GM19025 (cell line): Measurements from ENCODE around the gene DSCAML1.
"Not testable (repeated sequence)": the region's sequence is repeated elsewhere in the genome, so short reads cannot be mapped to it uniquely, and the experiment has no call there.

Source experiments
- ATAC-seq: cut with Tn5 transposase; IDR thresholded peaks from one replicate; pipeline ENCODE4 v1.9.1; 2021; ENCODE audit warnings: mild to moderate bottlenecking, low read depth, moderate library complexity; ENCODE audit not compliant: unreplicated experiment

Gene DSCAML1

DNA sequence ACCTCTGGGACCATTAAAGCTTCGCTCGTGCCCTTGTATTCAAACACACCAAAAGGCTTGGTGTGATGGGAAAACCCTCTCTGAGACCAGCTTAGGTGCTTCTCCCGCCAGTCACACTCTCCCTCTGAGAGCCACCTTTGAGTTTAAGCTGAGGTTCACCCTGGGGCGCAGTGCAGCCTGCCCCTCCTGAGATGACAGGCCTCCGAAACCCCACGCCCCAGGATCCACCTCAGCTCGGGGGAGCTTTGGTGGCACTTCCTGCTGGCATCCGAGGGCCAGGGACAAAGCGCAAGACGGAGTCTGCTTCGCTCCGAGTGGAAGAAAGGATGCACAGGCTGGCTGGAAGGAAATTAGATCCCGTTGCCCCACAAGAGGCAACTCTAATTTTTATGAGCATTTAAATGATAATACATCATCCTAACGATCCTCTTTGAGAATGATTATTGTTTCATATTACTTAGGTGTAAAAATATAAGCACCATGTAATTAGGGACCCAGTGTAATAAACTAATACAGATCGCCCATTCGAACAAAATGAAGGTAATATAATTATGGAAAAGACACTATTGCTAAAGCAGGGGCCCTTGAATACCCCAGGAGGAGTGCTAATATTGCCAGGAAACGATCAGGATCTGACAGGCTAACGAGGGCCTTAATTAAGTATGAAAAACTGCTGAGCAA, 334.7 kb downstream of the DSCAML1 start:
- no peak for ATAC-seq

DNA sequence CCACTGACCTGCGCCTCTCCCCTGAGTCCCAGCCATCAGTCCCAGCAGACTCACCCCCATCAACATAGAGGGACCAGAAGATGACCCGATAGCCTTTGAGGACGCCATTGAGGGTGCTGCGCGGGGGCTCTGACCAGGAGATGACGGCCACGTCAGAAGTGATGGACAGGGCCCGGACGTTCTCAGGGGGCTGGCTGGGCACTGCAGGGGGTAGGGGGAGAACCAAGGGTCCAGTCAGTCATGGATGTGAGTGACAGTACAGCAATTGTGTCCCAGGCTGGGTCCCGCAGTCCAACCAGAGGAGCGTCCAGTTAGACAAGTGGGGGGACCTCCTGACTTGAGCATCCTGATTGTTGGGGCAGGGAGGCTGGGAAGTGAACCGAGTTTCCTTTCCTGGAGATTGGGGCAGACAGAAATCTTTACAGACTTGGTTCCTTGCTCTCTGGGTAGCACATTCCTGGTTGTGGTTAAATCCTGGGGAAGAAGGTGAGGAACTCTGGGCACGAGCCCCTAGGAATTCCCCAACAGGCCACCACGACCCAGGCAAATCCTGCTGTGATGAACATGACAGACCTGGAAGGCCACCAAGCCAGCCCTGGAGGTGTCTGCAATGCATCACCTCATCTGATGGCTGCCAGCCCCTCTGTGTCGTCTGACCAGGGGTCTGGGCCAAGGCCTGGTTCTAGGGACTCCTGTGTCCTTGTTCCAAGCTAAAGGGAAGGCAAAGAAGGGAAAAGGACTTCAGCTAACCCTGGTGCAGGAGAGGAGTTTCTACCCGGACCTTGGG, 335.4 kb downstream of the DSCAML1 start:
- ATAC-seq = no peak

DNA sequence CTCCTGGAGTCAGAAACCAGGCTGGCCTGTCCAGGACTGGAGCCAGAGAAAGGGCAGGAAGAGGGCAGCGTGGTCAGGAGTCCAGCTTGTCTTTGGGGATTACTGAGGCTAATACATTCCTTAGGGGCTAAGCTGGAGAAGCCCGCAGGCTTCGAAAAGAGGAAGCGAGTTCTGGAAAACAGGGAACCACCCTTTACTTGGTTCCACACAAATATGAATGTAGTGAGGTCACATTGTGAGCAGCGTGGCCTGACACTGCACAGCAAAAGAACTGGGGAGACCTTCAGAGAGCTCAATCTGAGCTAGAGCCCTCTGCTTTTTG, 337.1 kb downstream of the DSCAML1 start:
- no peak for ATAC-seq

DNA sequence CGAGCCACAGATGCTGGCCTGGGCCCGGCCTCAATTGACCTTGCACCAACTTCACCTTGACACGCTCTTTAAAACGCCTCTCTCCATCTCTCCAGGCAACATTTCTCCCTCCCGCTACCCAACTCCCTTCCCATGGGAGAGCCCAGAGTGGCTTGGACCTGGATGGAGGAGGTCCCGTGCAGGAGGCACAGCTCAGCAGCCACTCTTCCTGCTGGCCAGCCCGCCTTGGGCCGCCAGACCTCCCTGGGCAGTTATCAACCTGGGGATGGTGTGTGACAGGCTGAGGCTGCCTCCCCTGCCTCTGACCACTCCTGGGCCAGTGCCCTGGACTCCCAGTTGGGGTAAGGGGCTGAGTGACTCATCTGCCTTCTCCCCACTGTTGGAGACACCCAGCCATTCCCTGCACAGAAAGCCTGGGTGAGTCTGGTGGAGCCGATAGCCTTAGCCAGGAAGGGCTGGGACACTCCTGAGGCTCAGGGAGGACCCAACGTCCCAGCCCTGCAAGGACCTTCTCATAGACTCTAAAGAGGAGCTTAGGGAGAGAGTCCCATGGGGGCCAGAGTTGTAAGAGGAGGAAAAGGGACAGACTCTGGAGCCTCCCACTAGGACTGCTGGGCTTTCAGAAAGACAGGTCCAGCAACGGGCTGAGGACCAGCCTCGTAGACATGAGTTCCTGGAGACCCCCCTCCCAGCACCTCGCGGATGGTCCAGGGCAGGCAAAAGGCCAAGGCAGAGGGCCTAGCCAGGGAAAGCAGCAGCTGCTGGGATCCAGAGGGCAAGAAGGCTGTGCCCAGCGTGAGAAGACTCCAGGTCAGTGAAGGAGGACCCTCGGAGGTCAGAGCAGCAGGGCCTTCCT, 337.7 kb downstream of the DSCAML1 start:
- no peak for ATAC-seq

DNA sequence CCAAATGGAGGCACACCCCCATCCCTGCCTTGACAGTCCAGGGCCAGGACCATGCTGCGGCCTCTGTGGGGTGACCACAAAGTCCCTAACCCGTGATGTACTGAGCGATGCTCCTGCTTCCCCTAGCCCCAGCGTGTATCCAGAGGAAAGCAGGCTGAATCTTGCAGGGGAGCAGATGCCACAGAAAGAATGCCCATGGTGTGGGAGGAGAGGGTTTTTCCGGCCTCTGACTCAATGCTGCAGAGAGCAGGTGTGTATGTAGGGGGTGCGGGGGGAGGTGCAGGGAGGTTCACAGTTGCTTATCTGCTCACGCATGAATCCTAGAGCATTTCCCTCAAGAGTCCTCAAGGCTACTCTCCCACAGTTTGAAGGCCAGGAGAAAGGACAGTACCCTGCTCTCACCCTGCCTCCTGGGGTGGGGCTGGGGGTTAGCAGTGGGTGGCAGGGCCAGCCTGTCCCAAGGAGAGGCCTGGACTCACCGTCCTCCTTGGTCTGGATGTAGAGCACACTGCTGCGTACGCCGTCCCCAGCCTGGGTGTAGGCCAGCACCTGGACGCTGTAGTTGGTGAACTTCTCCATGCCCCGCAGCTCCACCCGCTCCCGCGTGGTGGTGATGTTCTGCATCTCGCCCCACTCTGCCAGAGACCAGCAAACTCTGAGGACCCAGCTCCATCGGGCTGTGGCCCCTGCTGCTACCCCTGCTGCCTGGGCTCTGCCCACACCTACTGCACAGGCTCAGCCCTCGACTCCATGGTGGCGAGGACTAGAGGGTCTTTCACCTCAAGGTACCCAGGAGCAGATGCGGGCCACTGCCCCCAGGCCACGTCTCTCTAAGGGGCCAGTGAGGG, 338.5 kb downstream of the DSCAML1 start:
- ATAC-seq = no peak

DNA sequence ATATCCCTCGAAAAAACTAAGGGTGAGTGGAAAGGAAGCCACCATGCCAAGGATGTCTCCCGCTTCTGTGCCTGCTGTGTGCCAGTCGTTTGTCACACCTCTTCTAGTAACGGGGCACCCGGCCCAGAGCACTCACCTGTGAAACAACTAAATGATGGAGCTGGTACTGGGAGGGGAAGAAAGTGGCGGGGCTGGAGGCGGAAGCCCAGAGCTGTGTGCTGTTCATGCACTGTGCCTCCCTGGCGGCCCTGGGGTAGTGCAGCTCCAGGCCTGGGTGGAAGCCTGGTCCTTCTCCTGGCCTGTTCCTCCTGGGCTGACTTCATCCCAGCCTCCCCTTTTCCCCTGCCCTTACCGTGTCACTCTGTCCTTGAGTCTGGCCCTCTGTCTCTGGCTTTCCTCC, 339.2 kb downstream of the DSCAML1 start:
- ATAC-seq = no peak

DNA sequence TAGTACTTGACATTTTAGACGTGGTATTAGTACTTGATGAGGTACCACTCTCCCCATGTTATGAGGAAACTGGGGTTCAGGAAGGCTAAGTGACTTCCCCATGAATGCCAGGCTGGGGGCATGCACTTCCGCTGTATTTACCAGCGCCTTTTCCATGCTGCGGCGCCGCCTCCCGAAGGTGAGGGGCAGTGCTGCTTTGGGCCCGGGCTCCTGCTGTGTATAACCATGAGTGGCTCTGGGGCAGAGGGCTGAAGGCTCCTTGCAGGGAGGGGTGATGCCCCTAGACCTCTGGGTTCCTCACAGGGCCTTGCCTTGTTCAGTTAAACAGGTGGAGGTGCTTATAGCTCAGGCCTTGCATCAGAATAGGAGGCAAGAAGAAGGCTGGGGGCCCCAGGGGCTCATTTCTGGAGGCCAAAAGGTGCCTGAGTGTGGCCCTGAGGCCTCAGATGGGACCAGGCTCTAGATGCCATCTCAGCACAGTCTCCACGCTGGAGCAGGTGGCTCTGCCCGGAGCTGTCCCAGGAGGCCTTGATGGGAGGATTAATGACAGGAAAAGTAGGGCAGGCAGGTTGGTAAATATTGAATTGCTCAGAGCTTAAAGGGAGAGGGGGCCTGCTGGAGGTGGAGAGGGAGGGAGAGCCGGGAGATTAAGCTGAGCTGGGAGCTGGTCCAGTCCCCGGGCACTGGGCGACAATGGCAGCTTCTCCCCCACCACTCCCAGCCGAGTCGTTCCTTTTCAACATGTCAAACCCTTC, 339.8 kb downstream of the DSCAML1 start:
- ATAC-seq = no peak

DNA sequence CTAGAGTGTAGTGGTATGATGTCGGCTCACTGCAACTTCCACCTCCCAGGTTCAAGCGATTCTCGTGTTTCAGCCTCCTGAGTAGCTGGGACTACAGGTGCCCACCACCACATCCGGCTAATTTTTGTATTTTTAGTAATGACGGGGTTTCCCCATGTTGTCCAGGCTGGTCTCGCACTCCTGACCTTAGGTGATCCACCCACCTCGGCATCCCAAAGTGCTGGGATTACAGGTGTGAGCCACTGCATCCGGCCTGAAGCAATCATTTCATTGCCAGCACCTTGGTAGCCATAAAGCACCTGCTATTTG, 340.3 kb downstream of the DSCAML1 start:
- ATAC-seq = not testable (repeated sequence)

DNA sequence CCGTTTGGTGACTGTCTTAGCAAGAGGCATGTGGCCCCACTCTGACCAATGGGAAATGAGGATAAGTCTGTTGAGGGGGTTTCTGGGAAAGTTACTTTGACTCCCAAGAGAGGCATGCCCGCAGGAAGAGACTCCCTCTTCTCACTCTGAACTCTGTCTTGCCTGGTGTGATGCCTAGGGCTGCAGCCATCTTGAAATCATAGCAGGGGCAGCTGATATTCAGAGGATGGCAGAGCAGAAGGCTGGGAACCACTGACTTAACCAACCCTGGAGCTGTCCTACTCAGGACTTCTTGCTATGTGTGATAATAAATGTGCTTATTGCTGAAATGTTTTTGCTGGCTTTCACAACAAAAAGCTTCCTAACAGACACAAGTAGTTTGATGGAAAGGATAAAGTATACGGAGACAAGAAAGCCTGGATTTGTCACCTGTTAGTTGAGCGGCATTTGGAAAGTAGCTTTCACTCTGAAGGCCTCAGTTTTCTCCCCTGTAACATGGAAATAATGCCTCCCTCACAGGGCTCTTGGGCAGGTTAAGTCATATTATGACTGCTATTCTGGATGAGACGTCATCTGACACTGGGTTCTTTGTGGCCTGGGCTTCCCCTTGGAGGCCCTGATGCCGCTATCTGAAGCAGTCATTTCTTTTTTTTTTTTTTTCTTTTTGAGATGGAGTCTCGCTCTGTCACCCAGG, 340.8 kb downstream of the DSCAML1 start:
- peak; percentile 52 for ATAC-seq

- no peak for ATAC-seq
Observed at GRCh38 chr11:117454564-117454917, 342.5 kb downstream of the DSCAML1 start.

- no peak for ATAC-seq
Observed at GRCh38 chr11:117453886-117454563, 343.0 kb downstream of the DSCAML1 start.

DNA sequence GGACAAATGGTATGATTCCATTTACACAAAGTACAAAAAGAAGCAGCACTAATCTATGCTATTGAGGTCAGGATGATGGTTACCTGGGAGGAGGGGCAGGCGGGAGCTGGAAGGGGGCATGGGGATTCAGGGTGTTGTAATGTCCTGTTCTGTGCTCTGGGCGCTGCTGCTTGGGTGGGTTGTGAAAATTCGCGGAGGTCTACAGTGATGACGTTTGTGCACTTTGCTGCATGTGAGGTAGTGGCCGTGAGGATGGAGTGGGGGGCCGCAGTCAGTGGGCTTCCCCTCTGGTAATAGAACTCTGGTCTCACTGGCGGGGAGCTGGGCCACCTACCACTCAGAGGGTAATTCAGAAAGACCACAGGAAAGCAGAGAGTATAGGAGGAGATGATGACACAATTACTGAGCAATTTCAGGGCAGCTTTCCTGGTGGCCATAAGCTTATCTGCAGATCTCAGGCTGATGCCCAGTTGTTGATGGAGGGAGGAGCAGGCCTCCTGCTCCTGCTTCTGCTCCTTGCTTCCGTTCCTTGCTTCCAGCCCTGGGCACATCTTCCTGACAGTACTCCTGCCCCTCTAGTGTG, 347.8 kb downstream of the DSCAML1 start:
- ATAC-seq = no peak

- ATAC-seq = no peak
Observed at GRCh38 chr11:117444711-117445658, 352.0 kb downstream of the DSCAML1 start.

DNA sequence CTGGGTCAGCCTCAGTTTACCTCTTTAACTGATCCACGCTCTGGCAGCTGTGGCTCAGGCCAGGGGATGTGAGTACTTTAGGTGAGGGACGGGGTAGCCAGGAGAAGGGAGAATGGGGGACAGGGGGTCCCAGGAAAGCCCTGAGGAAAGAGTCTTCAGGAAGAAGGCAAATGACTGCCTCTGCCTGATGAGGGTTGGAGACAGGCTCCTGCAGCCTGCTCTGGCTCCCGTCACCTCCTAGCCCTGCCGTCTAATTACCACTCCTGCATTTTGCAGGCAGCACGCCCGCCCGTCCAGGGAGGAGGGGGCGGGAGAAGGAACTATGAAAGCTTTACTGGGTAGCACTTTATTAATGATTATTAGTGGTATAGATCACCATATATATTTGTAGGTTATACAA, 352.8 kb downstream of the DSCAML1 start:
- ATAC-seq = no peak

DNA sequence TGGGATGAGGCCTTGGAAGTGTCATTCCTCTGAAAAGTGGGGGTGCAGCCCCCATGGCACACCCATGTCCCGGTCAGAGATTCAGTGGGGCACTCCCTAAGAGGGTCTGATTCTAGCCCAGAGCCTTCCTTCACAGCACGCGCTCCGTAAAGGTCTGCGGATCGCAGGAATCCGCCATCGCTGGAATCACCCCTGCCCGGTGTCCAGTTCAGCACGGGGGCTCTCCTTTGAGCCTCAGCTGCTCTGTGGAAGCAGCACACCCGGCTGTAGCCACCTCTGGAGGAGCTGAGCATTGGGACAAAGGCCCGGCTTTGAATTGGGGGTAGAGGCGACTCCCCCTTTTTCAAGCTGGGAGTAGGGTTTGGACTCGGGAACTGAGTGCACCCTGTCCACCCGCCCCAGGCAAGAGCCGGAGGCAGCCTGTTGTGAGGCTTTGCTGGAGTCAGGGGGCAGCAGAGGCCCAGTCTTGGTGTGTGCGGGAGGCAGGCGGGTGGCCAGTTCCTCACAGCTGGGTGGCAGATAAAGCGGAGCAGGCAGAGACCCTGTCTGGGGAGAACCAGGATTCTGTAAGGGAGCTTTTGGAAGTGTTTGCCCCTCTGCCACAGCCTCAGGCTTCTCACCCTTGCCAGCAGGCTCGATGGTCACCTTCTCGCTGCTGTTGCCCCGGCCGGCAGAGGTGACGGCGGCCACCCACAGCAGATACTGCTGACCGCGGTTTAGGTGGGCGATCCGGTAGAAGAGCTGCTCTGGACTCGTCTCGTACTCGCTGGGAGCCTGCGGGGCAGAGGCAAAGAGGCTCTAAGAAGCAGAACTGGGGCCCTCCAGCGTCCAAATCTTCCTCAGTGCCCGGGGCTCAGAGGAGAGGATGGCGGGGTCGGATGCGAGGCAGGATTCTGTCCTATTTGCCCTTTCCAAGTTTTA, 353.5 kb downstream of the DSCAML1 start:
- ATAC-seq = no peak

DNA sequence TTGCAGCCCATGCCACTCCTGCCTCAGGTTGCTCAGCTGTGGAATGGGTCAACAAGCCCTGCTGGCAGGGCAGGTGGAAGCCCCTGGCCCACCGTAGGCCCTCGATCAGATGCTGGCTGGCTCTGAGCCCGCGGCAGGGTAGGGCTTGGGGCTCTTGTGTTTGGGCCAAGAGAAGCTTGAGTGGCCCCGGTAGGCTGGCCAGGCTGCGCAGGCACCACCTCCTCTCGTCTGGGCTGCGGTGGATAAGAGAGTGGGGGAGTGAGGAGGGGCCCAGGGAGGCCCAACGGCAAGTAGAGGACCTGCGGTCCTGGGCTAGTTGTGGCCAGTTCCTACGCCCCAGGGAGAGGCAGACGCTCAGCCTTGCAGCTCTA, 354.2 kb downstream of the DSCAML1 start:
- ATAC-seq = no peak
